Stomach (tissue), 9 donors: ENCODE results near the gene TMEM235. TPM values are rescaled to one million over a fixed set of nuclear protein-coding genes. Genes with fewer than 3 reads are reported as not detected.
A peak's percentile ranks its signal among the peaks of the same experiment; 100 is the strongest.

Experiments
- DNase-seq, 2 donors: peaks; one replicate each; pipeline versions ENCODE4 v3.0.0 to v3.0.0-alpha.2; 2013 to 2019
- H3K27ac ChIP-seq, 5 donors: fragments of 200-600 bp in 4 of 5; sonication (generic) in 4 of 5; one replicate each; pipeline ENCODE4 v1.5.1; 2013 to 2019; ENCODE audit warnings: mild to moderate bottlenecking in 1 of 5, moderate library complexity in 1 of 5
- H3K27me3 ChIP-seq, 3 donors: fragments of 200-600 bp; sonication (generic); one replicate each; pipeline ENCODE4 v1.5.1; 2017 to 2019; ENCODE audit warnings: mixed run types in 1 of 3
- H3K36me3 ChIP-seq, 4 donors: fragments of 200-600 bp; sonication (generic); 1 replicate in 3 of 4; 2 replicates in 1 of 4; pipeline ENCODE4 v1.5.1; 2016 to 2019
- H3K4me1 ChIP-seq, 4 donors: fragments of 200-600 bp; sonication (generic); one replicate each; pipeline ENCODE4 v1.5.1; 2016 to 2019
- H3K4me3 ChIP-seq, 4 donors: fragments of 200-600 bp; sonication (generic) in 3 of 4; one replicate each; pipeline ENCODE4 v1.5.1; 2016 to 2019; ENCODE audit warnings: mild to moderate bottlenecking in 1 of 4
- H3K9me3 ChIP-seq, 4 donors: fragments of 200-600 bp; sonication (generic); one replicate each; pipeline ENCODE4 v1.5.1; 2016 to 2019
- CTCF ChIP-seq, 7 experiments: fragments of 450-650 bp in 4 of 7; fragments of 200-600 bp in 3 of 7; sonication (generic) in 3 of 7; IDR thresholded peaks; one replicate each; pipeline ENCODE4 v1.5.1; 2016 to 2019; ENCODE audit warnings: antibody characterized with exemption in 7 of 7, control low read depth in 2 of 7, mild to moderate bottlenecking in 1 of 7
- EP300 ChIP-seq: sonication (generic); formaldehyde crosslinking; IDR thresholded peaks from one replicate; pipeline ENCODE4 v1.6.1; 2017; ENCODE audit warnings: antibody characterized with exemption
- POLR2A ChIP-seq, 4 donors: fragments of 450-650 bp; IDR thresholded peaks; one replicate each; pipeline ENCODE4 v1.6.1; 2016; ENCODE audit warnings: antibody characterized with exemption in 4 of 4, control low read depth in 2 of 4, mild to moderate bottlenecking in 1 of 4, moderate library complexity in 1 of 4
- POLR2AphosphoS5 ChIP-seq, 3 donors: sonication (generic); formaldehyde crosslinking; IDR thresholded peaks; one replicate each; pipeline ENCODE4 v1.6.1; 2016; ENCODE audit warnings: antibody characterized with exemption in 3 of 3
- WGBS, 5 donors: extraction: QIAGEN DNeasy Blood & Tissue Kit in 3 of 5; methylation state at CpG; one replicate each; pipeline versions ENCODE4 v1.1.5 to v1.1.7; 2013 to 2018; 5-methylcytosine and 5-hydroxymethylcytosine counted together
- intact Hi-C: fragments of 100-400 bp; cut with DNase I; formaldehyde crosslinking; loops from one replicate; pipeline ENCODE4 v1.15.1; 2023; ENCODE audit warnings: low total_unique reads
- polyA plus RNA-seq, 3 donors: library from polyadenylated mRNA; stranded (reverse); fragments of 200-250 nt; gene quantifications; one replicate each; pipeline ENCODE4 v1.2.3, GENCODE V29; 2013
- total RNA-seq, 5 donors: library from RNA; depleted of rRNA; stranded (reverse); fragments of >200 nt; gene quantifications; one replicate each; pipeline versions ENCODE4 v1.1.0 to v1.2.3, GENCODE V29; 2014 to 2016
- donor health status: healthy with polysubstance abuse.
- donor health status: Bipolar disorder and iron deficiency.
- donor health status: healthy.

Gene TMEM235
- total and polyA plus RNA-seq, 8 donors = not detected

GRCh38 chr17:78272181-78272913 is 40.9 kb downstream of the TMEM235 start:
- H3K4me3 ChIP-seq = peak overlapping the region in 1 of 4 donors; percentile 24
- WGBS, 5 donors = 14 to 22% (median 18%) methylated on average over 14 to 17 of the region's 17 CpGs
- H3K4me1 ChIP-seq = peaks cover 0 to 36% (median 17%) of the 10 kb centered on the region in 4 donors

GRCh38 chr17:78272914-78273258 is 41.5 kb downstream of the TMEM235 start:
- no peaks in the 10 kb centered on the region for H3K36me3 ChIP-seq
- 24 to 31% (median 26%) methylated on average over 7 of the region's 7 CpGs for WGBS, 5 donors
- peaks cover 0 to 36% (median 17%) of the 10 kb centered on the region in 4 donors for H3K4me1 ChIP-seq
- H3K9me3 ChIP-seq = no peaks in the 10 kb centered on the region
- H3K4me3 ChIP-seq = peak overlapping the region in 1 of 4 donors; percentile 24
- intact Hi-C loops = no loop called here
- peak overlapping the region in 3 of 5 donors; percentile 46 to 59 (median 53) for H3K27ac ChIP-seq
- DNase-seq = no peak
- H3K27me3 ChIP-seq = peaks cover 0 to 55% (median 0%) of the 10 kb centered on the region in 3 donors
- TF ChIP-seq CTCF (IDR thresholded peaks at IDR 0.05) (no peak), POLR2A (IDR thresholded peaks at IDR 0.05) (no peak), EP300 (no peak), POLR2AphosphoS5 (IDR thresholded peaks at IDR 0.05) (no peak)

More at GRCh38 chr17:78272181-78272913, 40.9 kb downstream of the TMEM235 start:
- no peaks in the 10 kb centered on the region for H3K9me3 ChIP-seq
- peaks cover 0 to 55% (median 0%) of the 10 kb centered on the region in 3 donors for H3K27me3 ChIP-seq
- intact Hi-C loops = no loop called here
- peak; percentile 79 to 94 for DNase-seq
- peak overlapping the region in 2 of 5 donors; percentile 46 to 59 for H3K27ac ChIP-seq
- no peaks in the 10 kb centered on the region for H3K36me3 ChIP-seq
- TF ChIP-seq POLR2AphosphoS5 (IDR thresholded peaks at IDR 0.05) (peak in 2 of 3 donors; percentile 61 to 73), POLR2A (IDR thresholded peaks at IDR 0.05) (no peak), EP300 (no peak)

- intact Hi-C loops = no loop called here
- 81 to 94% (median 84%) methylated on average over 6 of the region's 6 CpGs for WGBS, 5 donors
- TF ChIP-seq POLR2AphosphoS5 (IDR thresholded peaks at IDR 0.05) (no peak), EP300 (no peak), CTCF (IDR thresholded peaks at IDR 0.05) (no peak), POLR2A (IDR thresholded peaks at IDR 0.05) (no peak)
- Histone ChIP-seq H3K27ac (no peak overlapping the region), H3K27me3 (peaks cover 0 to 46% (median 0%) of the 10 kb centered on the region in 3 donors), H3K9me3 (no peaks in the 10 kb centered on the region), H3K4me3 (no peak overlapping the region), H3K4me1 (peaks cover 0 to 38% (median 17%) of the 10 kb centered on the region in 4 donors), H3K36me3 (no peaks in the 10 kb centered on the region)
- DNase-seq = no peak
Observed at GRCh38 chr17:78273813-78274212, 42.4 kb downstream of the TMEM235 start.

- intact Hi-C loops = no loop called here
- H3K9me3 ChIP-seq = no peaks in the 10 kb centered on the region
- WGBS, 5 donors = 91 to 96% (median 94%) methylated on average over 5 of the region's 5 CpGs
Observed at GRCh38 chr17:78275355-78275754, 43.9 kb downstream of the TMEM235 start.

More at GRCh38 chr17:78275355-78275754, 43.9 kb downstream of the TMEM235 start:
- H3K36me3 ChIP-seq = no peaks in the 10 kb centered on the region
- TF ChIP-seq POLR2A (IDR thresholded peaks at IDR 0.05) (no peak), POLR2AphosphoS5 (IDR thresholded peaks at IDR 0.05) (no peak), CTCF (IDR thresholded peaks at IDR 0.05) (no peak), EP300 (no peak)
- H3K27ac ChIP-seq = no peak overlapping the region
- peaks cover 0 to 23% (median 10%) of the 10 kb centered on the region in 4 donors for H3K4me1 ChIP-seq
- DNase-seq = no peak
- peaks cover 0 to 31% (median 0%) of the 10 kb centered on the region in 3 donors for H3K27me3 ChIP-seq
- no peak overlapping the region for H3K4me3 ChIP-seq
